Measurements from ENCODE around the gene RPL22L1. TPM values are rescaled to one million over a fixed set of nuclear protein-coding genes. Genes with fewer than 3 reads are reported as not detected.
"Not testable (repeated sequence)": the region's sequence is repeated elsewhere in the genome, so short reads cannot be mapped to it uniquely, and the experiment has no call there.

Gene RPL22L1
- total and polyA plus RNA-seq, 2 experiments from 2014 or later = 216 to 441 TPM

DNA sequence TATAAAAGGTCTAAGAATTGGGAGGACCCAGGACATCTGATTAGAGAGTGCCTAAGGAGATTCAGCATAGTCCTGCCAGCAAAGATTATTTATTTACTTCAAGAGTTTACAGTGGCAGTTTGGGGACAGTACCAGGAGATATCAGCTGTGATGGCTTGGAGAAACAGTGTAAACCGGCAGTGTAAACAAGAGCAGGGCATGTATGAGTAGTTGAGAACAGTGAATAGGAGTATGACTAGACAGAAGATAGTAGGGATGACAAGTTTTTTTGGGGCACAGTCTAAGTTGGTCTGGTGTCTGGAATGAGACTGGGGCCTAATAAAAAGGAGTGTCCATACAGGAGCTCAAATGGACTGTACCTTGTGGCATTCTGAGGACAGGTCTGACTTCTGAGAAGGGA, 51.7 kb downstream of the RPL22L1 start:
- ATAC-seq; H3K9me2 ChIP-seq (ENCODE audit: insufficient read depth); H3K4me2 ChIP-seq; H3K4me3 Mint-ChIP-seq; H3F3A ChIP-seq (replicated peaks; ENCODE audit: low read depth); DNase-seq (ENCODE audit: low spot score); H3K27ac Mint-ChIP-seq; H4K20me1 ChIP-seq (replicated peaks; ENCODE audit: insufficient read depth); H3K79me2 ChIP-seq (replicated peaks; ENCODE audit: insufficient read depth); H3K36me3 ChIP-seq (ENCODE audit: insufficient read depth); H3K27me3 ChIP-seq (ENCODE audit: insufficient read depth); H2AFZ ChIP-seq; H3K4me3 ChIP-seq: not testable (repeated sequence)
- peaks cover 13% of the 10 kb centered on the region for H3K27me3 Mint-ChIP-seq (ENCODE audit: insufficient read depth, low read depth, poor library complexity)
- peaks cover 55% of the 10 kb centered on the region for H3K4me1 Mint-ChIP-seq
- peak overlapping the region; percentile 89; the same call in 1 of the 2 replicates for H3K27ac ChIP-seq (ENCODE audit: low read depth)
- peaks cover 42% of the 10 kb centered on the region for H3K4me1 ChIP-seq (ENCODE audit: insufficient read depth)
- H3K9me3 Mint-ChIP-seq = peaks cover 26% of the 10 kb centered on the region
- peaks cover 26% of the 10 kb centered on the region for H3K36me3 Mint-ChIP-seq (ENCODE audit: low read depth)

DNA sequence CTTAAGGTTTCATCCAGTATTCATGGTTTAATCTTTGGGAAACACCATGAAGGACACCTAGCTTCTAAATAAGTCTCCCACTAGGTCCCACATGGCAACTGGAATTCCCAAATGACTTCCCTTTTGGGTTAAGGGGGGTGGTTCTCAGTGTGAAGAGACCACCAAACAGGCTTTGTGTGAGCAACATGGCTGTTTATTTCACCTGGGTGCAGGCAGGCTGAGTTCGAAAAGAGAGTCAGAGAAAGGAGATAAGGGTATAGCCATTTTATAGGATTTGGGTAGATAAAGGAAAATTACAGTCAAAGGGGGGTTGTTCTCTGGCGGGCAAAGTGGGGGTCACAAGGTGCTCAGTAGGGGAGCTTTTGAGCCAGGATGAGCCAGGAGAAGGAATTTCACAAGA, 52.5 kb downstream of the RPL22L1 start:
- peak overlapping the region; percentile 25; the same call in 1 of the 2 replicates for H3K27ac Mint-ChIP-seq
- peak overlapping the region; percentile 93 for H3K27ac ChIP-seq (ENCODE audit: low read depth)
- peaks cover 63% of the 10 kb centered on the region for H3K4me1 Mint-ChIP-seq
- not testable (repeated sequence) for DNase-seq (ENCODE audit: low spot score); H4K20me1 ChIP-seq (replicated peaks; ENCODE audit: insufficient read depth); H3K27me3 ChIP-seq (ENCODE audit: insufficient read depth); H3K79me2 ChIP-seq (replicated peaks; ENCODE audit: insufficient read depth); H3K27me3 Mint-ChIP-seq (ENCODE audit: insufficient read depth, low read depth, poor library complexity); ATAC-seq; H3K4me3 ChIP-seq; H3K4me3 Mint-ChIP-seq; H3K36me3 ChIP-seq (ENCODE audit: insufficient read depth); H3F3A ChIP-seq (replicated peaks; ENCODE audit: low read depth); H3K9me2 ChIP-seq (ENCODE audit: insufficient read depth)
- H3K4me1 ChIP-seq (ENCODE audit: insufficient read depth) = peaks cover 50% of the 10 kb centered on the region
- H3K9me3 Mint-ChIP-seq = peaks cover 17% of the 10 kb centered on the region
- H3K36me3 Mint-ChIP-seq (ENCODE audit: low read depth) = peaks cover 17% of the 10 kb centered on the region
- peak overlapping the region; percentile 70; the same call in 1 of the 2 replicates for H2AFZ ChIP-seq
- H3K4me2 ChIP-seq = peak overlapping the region; percentile 46; the same call in 1 of the 2 replicates

DNA sequence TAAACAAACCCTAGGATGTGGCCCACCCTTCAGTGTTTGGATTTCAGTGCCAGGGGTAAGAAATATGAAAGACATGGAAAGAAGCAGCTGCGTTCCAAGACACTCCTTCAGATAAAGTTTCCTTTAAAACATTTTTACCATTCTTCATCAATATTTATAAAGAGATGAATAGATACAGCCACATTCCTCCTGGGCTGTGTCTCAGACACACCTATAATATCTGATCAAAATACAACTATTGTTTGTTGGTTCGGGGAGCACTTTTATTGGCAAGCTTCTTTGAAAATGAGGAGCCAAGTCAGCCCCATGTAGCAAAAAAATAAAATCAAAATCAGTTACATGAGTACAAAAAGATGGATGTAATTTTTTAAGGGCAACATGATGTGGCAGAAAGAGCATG, 53.2 kb downstream of the RPL22L1 start:
- no peak for ATAC-seq
- peaks cover 11% of the 10 kb centered on the region for H3K9me3 Mint-ChIP-seq
- H3K36me3 Mint-ChIP-seq (ENCODE audit: low read depth) = peaks cover 11% of the 10 kb centered on the region
- Histone ChIP-seq H3K79me2 (replicated peaks; ENCODE audit: insufficient read depth) (no peaks in the 10 kb centered on the region), H3K9me2 (ENCODE audit: insufficient read depth) (no peaks in the 10 kb centered on the region), H3K4me1 (ENCODE audit: insufficient read depth) (peaks cover 53% of the 10 kb centered on the region), H3K4me2 (0 out of 2 replicates have a peak overlapping the region, but pooled peaks have one; percentile 34), H3K27ac (ENCODE audit: low read depth) (no peak overlapping the region; the same call in 1 of the 2 replicates), H3K36me3 (ENCODE audit: insufficient read depth) (no peaks in the 10 kb centered on the region), H4K20me1 (replicated peaks; ENCODE audit: insufficient read depth) (no peaks in the 10 kb centered on the region), H3K27me3 (ENCODE audit: insufficient read depth) (no peaks in the 10 kb centered on the region), H2AFZ (0 out of 2 replicates have a peak overlapping the region, but pooled peaks have one; percentile 70), H3F3A (replicated peaks; ENCODE audit: low read depth) (no peaks in the 10 kb centered on the region), H3K4me3 (no peak overlapping the region)
- DNase-seq (ENCODE audit: low spot score) = no peak
- H3K27ac Mint-ChIP-seq = no peak overlapping the region
- H3K4me3 Mint-ChIP-seq = no peak overlapping the region
- peaks cover 69% of the 10 kb centered on the region for H3K4me1 Mint-ChIP-seq
- peaks cover 10% of the 10 kb centered on the region for H3K27me3 Mint-ChIP-seq (ENCODE audit: insufficient read depth, low read depth, poor library complexity)
- TF ChIP-seq ZNF331 (CRISPR knock-in tag; IDR thresholded peaks at IDR 0.05; ENCODE audit: low read depth) = no peak
- TF ChIP-seq, protein P1, sequence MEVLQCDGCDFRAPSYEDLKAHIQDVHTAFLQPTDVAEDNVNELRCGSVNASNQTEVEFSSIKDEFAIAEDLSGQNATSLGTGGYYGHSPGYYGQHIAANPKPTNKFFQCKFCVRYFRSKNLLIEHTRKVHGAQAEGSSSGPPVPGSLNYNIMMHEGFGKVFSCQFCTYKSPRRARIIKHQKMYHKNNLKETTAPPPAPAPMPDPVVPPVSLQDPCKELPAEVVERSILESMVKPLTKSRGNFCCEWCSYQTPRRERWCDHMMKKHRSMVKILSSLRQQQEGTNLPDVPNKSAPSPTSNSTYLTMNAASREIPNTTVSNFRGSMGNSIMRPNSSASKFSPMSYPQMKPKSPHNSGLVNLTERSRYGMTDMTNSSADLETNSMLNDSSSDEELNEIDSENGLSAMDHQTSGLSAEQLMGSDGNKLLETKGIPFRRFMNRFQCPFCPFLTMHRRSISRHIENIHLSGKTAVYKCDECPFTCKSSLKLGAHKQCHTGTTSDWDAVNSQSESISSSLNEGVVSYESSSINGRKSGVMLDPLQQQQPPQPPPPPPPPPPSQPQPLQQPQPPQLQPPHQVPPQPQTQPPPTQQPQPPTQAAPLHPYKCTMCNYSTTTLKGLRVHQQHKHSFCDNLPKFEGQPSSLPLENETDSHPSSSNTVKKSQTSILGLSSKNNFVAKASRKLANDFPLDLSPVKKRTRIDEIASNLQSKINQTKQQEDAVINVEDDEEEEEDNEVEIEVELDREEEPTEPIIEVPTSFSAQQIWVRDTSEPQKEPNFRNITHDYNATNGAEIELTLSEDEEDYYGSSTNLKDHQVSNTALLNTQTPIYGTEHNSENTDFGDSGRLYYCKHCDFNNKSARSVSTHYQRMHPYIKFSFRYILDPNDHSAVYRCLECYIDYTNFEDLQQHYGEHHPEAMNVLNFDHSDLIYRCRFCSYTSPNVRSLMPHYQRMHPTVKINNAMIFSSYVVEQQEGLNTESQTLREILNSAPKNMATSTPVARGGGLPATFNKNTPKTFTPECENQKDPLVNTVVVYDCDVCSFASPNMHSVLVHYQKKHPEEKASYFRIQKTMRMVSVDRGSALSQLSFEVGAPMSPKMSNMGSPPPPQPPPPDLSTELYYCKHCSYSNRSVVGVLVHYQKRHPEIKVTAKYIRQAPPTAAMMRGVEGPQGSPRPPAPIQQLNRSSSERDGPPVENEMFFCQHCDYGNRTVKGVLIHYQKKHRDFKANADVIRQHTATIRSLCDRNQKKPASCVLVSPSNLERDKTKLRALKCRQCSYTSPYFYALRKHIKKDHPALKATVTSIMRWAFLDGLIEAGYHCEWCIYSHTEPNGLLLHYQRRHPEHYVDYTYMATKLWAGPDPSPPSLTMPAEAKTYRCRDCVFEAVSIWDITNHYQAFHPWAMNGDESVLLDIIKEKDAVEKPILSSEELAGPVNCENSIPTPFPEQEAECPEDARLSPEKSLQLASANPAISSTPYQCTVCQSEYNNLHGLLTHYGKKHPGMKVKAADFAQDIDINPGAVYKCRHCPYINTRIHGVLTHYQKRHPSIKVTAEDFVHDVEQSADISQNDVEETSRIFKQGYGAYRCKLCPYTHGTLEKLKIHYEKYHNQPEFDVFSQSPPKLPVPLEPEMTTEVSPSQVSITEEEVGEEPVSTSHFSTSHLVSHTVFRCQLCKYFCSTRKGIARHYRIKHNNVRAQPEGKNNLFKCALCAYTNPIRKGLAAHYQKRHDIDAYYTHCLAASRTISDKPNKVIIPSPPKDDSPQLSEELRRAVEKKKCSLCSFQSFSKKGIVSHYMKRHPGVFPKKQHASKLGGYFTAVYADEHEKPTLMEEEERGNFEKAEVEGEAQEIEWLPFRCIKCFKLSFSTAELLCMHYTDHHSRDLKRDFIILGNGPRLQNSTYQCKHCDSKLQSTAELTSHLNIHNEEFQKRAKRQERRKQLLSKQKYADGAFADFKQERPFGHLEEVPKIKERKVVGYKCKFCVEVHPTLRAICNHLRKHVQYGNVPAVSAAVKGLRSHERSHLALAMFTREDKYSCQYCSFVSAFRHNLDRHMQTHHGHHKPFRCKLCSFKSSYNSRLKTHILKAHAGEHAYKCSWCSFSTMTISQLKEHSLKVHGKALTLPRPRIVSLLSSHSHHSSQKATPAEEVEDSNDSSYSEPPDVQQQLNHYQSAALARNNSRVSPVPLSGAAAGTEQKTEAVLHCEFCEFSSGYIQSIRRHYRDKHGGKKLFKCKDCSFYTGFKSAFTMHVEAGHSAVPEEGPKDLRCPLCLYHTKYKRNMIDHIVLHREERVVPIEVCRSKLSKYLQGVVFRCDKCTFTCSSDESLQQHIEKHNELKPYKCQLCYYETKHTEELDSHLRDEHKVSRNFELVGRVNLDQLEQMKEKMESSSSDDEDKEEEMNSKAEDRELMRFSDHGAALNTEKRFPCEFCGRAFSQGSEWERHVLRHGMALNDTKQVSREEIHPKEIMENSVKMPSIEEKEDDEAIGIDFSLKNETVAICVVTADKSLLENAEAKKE (CRISPR knock-in tag; IDR thresholded peaks at IDR 0.05) = no peak
- no peak for TF ChIP-seq ZNF114 (CRISPR knock-in tag; IDR thresholded peaks at IDR 0.05)
- TF ChIP-seq, protein P2, sequence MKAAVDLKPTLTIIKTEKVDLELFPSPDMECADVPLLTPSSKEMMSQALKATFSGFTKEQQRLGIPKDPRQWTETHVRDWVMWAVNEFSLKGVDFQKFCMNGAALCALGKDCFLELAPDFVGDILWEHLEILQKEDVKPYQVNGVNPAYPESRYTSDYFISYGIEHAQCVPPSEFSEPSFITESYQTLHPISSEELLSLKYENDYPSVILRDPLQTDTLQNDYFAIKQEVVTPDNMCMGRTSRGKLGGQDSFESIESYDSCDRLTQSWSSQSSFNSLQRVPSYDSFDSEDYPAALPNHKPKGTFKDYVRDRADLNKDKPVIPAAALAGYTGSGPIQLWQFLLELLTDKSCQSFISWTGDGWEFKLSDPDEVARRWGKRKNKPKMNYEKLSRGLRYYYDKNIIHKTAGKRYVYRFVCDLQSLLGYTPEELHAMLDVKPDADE (IDR thresholded peaks at IDR 0.05) = no peak
- TF ChIP-seq, protein P3, sequence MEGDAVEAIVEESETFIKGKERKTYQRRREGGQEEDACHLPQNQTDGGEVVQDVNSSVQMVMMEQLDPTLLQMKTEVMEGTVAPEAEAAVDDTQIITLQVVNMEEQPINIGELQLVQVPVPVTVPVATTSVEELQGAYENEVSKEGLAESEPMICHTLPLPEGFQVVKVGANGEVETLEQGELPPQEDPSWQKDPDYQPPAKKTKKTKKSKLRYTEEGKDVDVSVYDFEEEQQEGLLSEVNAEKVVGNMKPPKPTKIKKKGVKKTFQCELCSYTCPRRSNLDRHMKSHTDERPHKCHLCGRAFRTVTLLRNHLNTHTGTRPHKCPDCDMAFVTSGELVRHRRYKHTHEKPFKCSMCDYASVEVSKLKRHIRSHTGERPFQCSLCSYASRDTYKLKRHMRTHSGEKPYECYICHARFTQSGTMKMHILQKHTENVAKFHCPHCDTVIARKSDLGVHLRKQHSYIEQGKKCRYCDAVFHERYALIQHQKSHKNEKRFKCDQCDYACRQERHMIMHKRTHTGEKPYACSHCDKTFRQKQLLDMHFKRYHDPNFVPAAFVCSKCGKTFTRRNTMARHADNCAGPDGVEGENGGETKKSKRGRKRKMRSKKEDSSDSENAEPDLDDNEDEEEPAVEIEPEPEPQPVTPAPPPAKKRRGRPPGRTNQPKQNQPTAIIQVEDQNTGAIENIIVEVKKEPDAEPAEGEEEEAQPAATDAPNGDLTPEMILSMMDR (conservative IDR thresholded peaks at IDR 0.05; ENCODE audit: low read depth in 2 of 2) = no peak
- TF ChIP-seq EZH2phosphoT487 (IDR thresholded peaks at IDR 0.05; ENCODE audit: unreplicated experiment) = no peak

Measured in GM23338 (cell line).